GM18520 (cell line): ENCODE measurements around the gene MAP1B.

Experiments used
- ATAC-seq: cut with Tn5 transposase; IDR thresholded peaks from one replicate; pipeline ENCODE4 v1.9.1; 2021; ENCODE audit not compliant: unreplicated experiment

The MAP1B gene

DNA sequence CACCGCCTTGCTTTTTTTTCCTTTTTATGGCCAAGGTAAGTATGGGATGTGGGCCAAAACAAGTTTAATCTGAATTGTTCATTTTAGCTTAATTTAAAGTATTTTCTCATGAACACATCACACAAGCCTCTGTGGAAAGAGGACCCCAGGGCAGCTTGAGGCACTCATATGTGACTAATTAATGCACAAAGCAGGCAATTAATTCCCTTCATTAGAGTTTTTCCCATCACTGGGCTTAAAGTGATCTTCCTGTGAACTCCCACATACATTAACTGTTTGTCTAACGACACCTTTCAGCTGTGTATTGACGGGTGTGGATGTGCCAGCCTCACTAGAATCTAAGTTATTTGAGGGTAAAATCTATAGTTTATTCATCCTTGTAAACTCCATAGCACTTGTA is 109.5 kb downstream of the MAP1B start:
- no peak for ATAC-seq

DNA sequence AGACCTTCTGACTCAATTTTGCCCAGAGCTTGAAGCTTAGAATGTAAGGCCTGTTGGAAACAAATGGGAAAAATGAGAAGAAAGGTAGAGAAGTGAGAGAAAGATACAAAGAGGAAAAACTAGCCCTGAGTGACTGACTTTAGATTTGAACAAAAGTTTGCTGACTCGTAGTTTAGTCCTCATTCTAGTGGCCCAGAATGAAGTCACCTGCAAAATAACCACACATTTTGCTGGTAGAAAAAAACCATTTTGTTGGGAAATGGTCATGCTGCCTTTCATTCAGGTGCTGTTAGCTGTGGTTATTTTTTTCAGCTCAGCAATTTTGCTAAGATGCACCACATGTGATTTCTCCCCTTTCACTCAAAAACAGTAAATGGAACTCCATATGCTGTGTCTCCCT is 113.8 kb downstream of the MAP1B start:
- ATAC-seq: no peak

- ATAC-seq: no peak
Measured at GRCh38 chr5:72221541-72221940, 114.3 kb downstream of the MAP1B start.

GRCh38 chr5:72222521-72222920 is 115.2 kb downstream of the MAP1B start:
- ATAC-seq: no peak

GRCh38 chr5:72223371-72223770 is 116.1 kb downstream of the MAP1B start:
- no peak for ATAC-seq

DNA sequence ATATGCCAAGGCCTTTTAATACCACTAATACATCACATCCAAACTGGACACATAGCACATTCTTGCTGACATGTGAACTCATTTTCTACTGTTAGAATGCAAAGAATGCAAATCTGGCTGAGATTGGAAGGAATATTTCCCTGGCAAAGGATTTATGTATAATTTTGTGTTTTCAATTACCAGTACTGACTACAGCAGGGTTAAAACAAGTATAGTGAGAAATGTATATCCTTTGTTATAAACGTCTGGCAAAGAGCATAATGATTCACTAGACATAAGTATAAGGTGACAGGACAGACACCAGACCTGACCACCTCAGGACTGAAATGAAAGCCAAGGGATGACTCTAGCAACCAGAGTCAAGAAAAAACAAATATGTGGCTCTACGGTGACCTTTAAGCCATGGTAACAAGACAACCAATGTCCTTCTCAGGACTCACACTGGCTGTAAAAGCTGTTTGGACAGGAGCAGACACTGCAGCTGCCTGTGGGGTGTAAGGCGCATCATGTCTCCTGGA is 117.7 kb downstream of the MAP1B start:
- no peak for ATAC-seq

DNA sequence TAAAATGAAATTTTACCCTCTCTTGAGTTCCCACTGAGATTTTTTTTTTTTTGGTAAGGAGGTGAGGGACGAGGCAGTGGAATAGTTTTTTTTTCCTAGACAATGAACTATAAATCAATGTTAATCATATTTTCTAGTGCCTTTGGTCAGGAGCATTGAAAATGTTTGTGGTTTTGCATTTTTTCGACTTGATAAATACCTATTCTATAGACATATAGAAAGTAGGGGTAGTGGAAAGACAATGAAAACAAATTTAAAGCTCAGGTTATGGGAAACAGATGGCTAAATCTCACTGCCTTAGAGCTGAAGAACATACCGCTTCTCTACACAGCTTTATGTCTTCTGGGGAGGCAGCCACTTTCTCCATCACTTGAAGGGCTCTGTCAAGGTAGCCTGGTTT is 118.5 kb downstream of the MAP1B start:
- ATAC-seq: no peak

DNA sequence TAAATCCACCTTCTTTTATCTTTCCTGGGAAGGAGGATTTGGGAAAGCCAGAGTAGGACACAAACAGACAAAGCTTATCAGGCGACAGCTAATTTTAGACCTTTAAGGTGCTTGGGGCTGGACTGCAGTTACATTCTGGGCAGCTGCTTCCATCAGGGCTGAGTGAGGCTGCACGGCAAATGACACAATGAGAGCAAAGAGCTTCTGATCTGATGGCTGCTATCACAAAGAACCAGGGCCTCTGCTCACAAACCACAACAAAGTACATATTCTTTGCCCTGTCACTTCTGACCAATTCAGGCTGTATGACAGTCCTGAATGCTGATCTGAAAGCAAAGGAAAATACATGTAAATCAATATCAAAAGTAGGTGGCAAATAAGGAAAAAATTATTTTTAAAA is 119.7 kb downstream of the MAP1B start:
- no peak for ATAC-seq

DNA sequence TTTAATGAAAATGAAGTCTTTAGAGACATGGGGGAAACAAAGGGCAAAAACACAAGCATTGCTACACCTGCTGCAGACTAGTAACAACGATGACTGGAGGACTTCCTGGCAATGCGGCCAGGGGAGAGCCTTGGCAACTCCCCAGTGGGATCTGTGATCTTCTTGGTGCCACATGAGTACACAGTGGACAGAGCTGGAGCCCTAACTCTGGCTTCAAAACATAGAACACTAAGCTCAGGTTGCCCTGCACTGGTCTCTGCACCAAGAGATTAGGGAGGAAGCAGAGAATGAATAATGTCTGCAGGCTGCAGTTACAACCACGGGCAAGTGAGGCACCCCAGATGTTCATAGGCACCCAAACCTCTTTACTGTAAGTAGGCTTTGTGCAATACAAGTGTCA is 121.7 kb downstream of the MAP1B start:
- ATAC-seq: no peak

GRCh38 chr5:72231991-72232703 is 124.9 kb downstream of the MAP1B start:
- no peak for ATAC-seq

- ATAC-seq: no peak
Measured at GRCh38 chr5:72232838-72233237, 125.6 kb downstream of the MAP1B start.

- no peak for ATAC-seq
Measured at GRCh38 chr5:72233835-72234234, 126.6 kb downstream of the MAP1B start.

DNA sequence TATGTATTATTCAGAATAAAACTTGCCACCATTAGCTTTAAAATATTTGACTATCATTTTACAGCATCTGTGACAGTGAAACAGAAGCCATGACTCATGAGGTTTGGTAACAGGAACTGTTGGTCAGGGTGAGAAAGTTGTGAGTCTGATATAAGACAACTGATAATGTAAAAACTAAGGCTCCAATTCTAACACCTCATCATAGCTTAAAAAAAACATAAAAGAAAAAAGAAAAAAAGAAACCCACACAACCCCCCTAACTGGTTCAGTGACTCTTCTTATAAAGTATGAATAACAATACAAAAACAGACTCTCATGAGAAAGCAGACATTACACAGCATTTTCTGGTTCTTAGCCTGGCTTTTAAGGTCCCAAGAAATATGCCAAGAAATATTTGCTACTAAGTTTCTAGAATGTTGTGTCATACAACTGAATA is 127.0 kb downstream of the MAP1B start:
- ATAC-seq: peak; percentile 95

DNA sequence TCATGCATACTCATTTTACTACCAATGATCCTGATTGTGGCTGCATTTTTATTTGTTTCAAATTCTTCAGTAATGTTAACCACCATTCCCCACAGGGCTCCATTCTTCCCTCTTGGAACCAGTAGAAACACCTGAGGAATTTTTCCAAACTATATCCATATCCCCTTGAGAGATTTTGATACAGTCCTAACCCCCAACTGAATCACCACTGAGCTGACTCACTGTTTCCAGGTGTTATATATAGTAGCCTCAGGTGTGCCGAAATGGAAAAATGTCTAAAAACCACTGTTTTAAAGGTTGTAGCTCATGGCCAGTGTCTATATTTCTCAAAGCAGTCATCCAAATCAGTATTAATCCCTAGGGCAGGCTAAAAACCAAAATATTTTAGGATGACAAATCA is 127.6 kb downstream of the MAP1B start:
- no peak for ATAC-seq

DNA sequence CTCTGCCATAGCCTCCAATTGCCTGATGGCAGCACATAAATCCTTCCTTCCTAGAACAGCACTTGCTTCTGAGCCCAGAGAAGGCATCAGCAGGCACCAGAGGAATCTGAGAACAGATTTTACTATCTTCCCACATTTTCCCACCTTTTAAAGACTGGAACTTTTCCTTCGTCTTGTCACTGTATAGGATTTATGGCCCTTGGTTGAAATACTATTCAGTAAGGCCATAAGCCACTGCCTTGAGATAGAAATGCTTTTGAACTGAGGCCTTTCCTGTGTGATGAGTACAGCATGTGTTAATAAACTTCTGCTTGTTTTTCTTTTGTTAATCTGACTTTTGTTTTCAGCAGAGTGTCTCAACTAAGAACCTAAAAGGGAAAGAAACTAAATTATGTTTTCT is 128.4 kb downstream of the MAP1B start:
- ATAC-seq: no peak

- no peak for ATAC-seq
Measured at GRCh38 chr5:72237415-72237814, 130.1 kb downstream of the MAP1B start.

DNA sequence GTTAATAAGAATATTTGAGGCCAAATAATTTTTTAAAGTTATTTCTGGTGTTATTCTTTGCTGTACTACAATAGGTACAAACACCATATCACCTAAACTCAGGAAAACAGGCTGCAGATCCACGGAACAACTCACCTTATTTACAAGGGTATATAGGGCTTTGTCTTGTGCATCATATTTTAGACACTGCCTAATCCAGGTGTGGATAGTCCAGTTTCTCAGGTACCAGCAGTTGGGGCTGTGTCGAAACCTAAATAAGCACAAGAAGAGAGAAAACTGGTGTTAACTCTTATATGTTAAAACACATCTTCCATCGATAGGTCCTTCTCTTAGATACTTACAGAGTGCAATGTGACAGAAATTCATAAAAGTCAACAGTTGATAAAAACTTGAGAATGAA is 130.6 kb downstream of the MAP1B start:
- no peak for ATAC-seq

DNA sequence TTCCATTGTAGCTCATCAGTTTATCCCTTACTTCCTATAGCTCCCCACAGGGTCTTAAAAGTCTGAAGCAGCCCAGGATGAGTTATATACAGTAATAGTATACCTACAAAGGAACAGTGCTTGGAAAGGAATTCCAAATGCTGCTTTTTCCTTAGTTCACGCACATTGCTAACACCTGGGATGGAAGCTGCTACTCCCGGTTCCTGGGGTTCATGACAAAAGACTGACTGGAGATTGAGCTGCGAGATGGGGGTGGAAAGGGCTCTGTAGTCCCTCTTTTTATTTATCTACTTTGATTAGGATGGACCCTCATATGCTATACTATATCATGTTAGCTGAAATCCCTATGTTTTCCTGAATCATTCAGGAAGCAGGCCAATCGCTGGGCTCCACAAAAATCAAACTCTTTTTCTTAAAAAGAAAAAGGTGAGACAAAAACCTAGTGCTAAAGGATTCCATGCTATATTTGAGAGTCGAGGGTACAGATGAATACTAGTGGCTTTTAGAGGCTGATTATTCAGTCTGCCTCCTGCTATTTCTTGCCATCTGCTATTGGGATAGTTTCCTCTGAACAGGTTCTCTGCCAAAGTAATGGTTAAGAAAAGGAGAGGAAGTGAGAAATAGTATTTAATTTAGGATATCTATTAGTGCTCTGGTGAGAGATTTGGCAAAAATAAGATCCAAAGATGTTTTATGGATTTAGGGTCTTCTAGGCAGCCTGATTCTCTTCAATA is 131.6 kb downstream of the MAP1B start:
- ATAC-seq: no peak

DNA sequence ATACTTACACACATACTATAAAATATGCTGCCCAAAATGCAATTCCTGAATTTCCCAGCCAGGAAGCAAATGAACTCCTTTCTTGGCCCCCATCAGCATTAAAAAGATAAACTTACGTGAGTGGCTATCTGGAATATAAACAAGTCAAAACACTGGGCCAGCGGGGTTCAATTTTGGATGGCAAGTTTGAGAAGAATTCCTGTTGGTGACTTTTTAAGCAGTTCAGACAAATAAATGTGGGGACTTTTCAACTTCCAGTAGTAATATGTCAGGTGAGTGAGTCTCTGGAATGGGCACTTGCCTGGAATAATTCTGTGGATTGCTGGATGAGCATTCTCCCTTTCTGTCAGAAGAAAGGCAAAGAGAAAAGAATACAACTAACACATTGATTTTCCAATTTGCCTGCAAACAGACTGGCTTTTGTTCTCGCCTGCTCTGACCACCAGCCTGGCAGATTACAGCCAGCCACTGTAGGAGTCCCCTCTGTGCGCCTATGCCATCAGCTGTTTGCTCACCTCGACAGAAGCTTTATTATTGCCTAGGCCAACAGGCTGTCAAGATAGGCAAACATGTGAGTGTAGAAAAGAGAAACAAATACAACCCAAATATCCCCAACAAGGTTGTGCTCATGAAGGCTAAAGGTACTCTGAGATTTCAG is 134.2 kb downstream of the MAP1B start:
- ATAC-seq: no peak

DNA sequence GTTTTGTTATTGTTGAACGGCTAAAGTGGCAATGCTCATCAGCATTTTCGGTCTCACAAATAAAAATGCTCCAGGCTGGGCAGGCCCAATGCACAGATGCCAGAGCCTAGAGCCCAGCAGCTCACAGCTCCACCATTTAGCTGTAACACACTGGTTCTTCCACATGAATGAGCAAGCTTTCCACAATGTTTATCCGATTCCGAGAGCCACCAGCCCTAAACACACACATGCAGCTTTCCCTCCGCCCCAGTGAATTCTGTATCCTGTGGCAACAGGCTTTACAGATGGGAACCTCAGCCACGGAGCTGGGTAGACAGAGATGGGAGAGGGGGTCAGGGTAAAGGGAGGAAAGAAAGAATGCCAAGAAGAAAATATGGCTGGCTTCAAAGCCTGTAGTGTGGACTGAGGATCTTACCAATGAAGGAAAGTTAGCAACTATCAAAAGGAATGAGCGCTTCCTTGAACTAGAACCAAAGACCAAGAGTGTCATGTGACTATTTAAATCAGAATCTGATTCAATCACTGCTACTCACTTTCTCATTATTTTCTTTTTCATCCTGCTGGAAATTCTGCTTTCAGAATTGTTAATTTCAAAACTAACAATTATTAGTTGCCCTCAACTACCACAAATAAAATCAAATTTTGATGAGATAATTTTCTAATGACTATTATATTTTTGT is 135.7 kb downstream of the MAP1B start:
- ATAC-seq: no peak

GRCh38 chr5:72243706-72244105 is 136.4 kb downstream of the MAP1B start:
- no peak for ATAC-seq
